PC-9 (cell line): Measurements from ENCODE around the gene C19orf12.

Experiments
- CTCF ChIP-seq: fragments of 200-600 bp; sonication (generic); conservative IDR thresholded peaks from 2 replicates; pipeline ENCODE4 v1.6.1; 2017; ENCODE audit warnings: mixed run types, antibody characterized with exemption, mild to moderate bottlenecking, moderate library complexity
- EZH2 ChIP-seq: fragments of 200-600 bp; sonication (generic); IDR thresholded peaks from 2 replicates; pipeline ENCODE4 v1.8.0; 2017; ENCODE audit warnings: antibody characterized with exemption, low read depth

GRCh38 chr19:29687244-29687896 is 27.7 kb downstream of the C19orf12 start:
- TF ChIP-seq CTCF (no peak), EZH2 (no peak)
